Measurements from ENCODE around the gene GRB10.
"Not testable (repeated sequence)": the region's sequence is repeated elsewhere in the genome, so short reads cannot be mapped to it uniquely, and the experiment has no call there.

Gene GRB10

GRCh38 chr7:50552139-50552538 is 230.6 kb downstream of the GRB10 start:
- no peak for DNase-seq (ENCODE audit: low spot score)
- TF ChIP-seq CTCF (IDR thresholded peaks at IDR 0.05; ENCODE audit: extremely low read depth, insufficient read depth, missing control alignments) = no peak
- in situ Hi-C loops (cut with MboI; ENCODE audit: low pct_unique_long_range_greater_than_20kb, low sequenced_read_pairs, unreplicated experiment) = no loop called here

GRCh38 chr7:50545613-50546012 is 237.1 kb downstream of the GRB10 start:
- in situ Hi-C loops (cut with MboI; ENCODE audit: low pct_unique_long_range_greater_than_20kb, low sequenced_read_pairs, unreplicated experiment); DNase-seq (ENCODE audit: low spot score): not testable (repeated sequence)

GRCh38 chr7:50544992-50545391 is 237.7 kb downstream of the GRB10 start:
- TF ChIP-seq CTCF (IDR thresholded peaks at IDR 0.05; ENCODE audit: extremely low read depth, insufficient read depth, missing control alignments) = no peak
- in situ Hi-C loops (cut with MboI; ENCODE audit: low pct_unique_long_range_greater_than_20kb, low sequenced_read_pairs, unreplicated experiment) = no loop called here
- DNase-seq (ENCODE audit: low spot score) = no peak

GRCh38 chr7:50543776-50544442 is 238.8 kb downstream of the GRB10 start:
- no peak for DNase-seq (ENCODE audit: low spot score)
- in situ Hi-C loops (cut with MboI; ENCODE audit: low pct_unique_long_range_greater_than_20kb, low sequenced_read_pairs, unreplicated experiment) = no loop called here
- no peak for TF ChIP-seq CTCF (IDR thresholded peaks at IDR 0.05; ENCODE audit: extremely low read depth, insufficient read depth, missing control alignments)

GRCh38 chr7:50542132-50542531 is 240.6 kb downstream of the GRB10 start:
- no peak for TF ChIP-seq CTCF (IDR thresholded peaks at IDR 0.05; ENCODE audit: extremely low read depth, insufficient read depth, missing control alignments)
- in situ Hi-C loops (cut with MboI; ENCODE audit: low pct_unique_long_range_greater_than_20kb, low sequenced_read_pairs, unreplicated experiment) = no loop called here
- DNase-seq (ENCODE audit: low spot score) = no peak

- no peak for DNase-seq (ENCODE audit: low spot score)
- in situ Hi-C loops (cut with MboI; ENCODE audit: low pct_unique_long_range_greater_than_20kb, low sequenced_read_pairs, unreplicated experiment) = no loop called here
- TF ChIP-seq CTCF (IDR thresholded peaks at IDR 0.05; ENCODE audit: extremely low read depth, insufficient read depth, missing control alignments) = no peak
Observed at GRCh38 chr7:50540785-50541579, 241.7 kb downstream of the GRB10 start.
